IPS DF 4.7 (cell line): ENCODE results near the gene CELF2.

ENCODE experiments used
- DNase-seq: peaks from one replicate; pipeline ENCODE4 v3.0.0-alpha.2; 2013; ENCODE audit warnings: low spot score; ENCODE audit errors: extremely low read depth

Gene CELF2

GRCh38 chr10:11003679-11004078, 14.0 kb upstream of the CELF2 start:
- DNase-seq = no peak

DNA sequence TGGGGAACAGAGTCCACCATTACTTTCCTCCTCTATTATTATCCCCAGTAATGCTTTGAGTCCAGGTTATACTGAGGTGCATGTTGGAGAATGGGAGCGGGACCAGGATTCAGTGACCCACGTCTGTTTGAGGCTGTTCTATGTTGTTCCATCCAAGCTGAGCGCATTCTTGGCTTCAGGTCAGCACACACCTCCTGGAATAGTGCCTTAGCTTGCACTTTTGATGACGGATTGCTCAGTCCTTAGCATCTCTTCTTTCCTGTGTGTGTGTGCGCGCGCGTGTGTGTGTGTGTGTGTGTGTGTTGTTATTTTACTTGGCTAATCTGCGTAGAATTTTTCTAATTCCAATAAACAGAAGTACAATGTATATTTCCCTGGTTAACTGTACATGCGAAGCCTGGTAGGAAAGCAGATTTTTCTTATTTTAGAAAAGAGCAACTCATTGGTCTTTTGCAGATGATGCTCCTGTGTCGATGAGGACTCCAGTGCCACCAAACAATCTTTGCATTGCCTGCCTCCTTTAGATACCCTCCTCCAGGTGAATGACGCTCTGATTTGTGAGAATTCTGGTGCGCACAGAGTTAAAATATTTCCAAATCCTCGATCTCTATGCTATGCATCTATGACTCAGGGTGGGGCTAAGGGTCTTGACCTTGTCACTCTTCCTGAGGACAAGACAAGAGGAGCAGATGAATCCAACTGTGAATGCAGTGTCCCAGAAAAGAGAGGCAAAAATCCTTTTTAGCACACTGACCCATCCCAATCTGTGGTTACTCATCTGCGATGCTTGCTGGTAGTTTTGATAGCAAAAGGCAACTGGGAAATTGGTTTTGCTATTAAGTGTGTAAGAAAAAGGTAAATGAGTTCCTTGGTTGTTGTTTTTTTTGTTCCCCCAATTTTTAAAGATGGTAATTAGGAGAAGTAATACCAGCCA, 13.3 kb upstream of the CELF2 start:
- DNase-seq = no peak

- no peak for DNase-seq
Observed at GRCh38 chr10:11005725-11006427, 11.8 kb upstream of the CELF2 start.

GRCh38 chr10:11006428-11006825, 11.2 kb upstream of the CELF2 start:
- no peak for DNase-seq

- no peak for DNase-seq
Observed at GRCh38 chr10:11007476-11008020, 10.1 kb upstream of the CELF2 start.

- no peak for DNase-seq
Observed at GRCh38 chr10:11009471-11010308, 8.0 kb upstream of the CELF2 start.

DNA sequence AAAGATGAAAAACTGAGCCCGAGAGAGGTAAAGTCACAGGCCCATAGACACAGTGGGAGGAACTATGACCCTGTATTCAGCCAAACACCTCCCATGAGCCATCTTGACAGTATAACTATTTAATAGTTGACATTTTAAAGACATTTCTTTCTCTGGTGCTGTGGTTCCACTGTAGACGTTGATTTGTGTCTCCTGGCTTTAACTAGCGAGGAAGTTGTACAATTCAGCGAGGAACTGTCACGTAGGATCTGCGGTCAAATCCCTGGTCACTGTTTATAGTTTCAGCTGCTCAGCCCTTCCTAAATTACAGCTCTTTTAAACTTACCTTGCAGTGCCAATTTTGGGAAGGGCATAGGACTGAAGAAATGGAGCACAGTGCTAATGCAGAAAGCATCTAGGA, 7.1 kb upstream of the CELF2 start:
- no peak for DNase-seq

- DNase-seq = no peak
Observed at GRCh38 chr10:11011436-11011835, 6.2 kb upstream of the CELF2 start.

- DNase-seq = no peak
Observed at GRCh38 chr10:11011984-11012383, 5.7 kb upstream of the CELF2 start.

- no peak for DNase-seq
Observed at GRCh38 chr10:11012421-11013295, 5.0 kb upstream of the CELF2 start.

- DNase-seq = no peak
Observed at GRCh38 chr10:11013836-11014235, 3.8 kb upstream of the CELF2 start.

- no peak for DNase-seq
Observed at GRCh38 chr10:11014671-11015445, 2.8 kb upstream of the CELF2 start.

DNA sequence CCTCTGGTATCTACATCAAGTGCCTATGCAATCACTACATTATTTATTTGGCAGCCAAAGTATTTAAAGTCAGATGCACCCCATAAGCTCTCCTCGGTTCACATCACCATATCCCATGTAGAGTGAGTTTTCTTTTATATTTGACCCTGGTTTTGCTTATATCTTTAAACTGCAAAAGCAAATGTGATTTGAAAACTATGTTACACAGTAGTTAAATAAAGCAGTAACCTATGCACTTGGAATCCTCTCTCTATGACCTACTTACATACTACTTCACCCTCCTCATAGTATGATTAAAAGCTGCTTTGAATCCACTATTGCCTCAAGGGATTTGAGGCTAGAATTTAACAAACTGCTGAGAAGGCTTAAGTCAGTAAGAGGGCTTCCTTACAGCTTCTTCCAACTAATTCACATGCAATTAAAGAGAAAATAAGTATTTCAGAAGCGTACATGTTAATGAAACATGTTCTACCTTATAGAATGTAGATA, 2.2 kb upstream of the CELF2 start:
- no peak for DNase-seq

DNA sequence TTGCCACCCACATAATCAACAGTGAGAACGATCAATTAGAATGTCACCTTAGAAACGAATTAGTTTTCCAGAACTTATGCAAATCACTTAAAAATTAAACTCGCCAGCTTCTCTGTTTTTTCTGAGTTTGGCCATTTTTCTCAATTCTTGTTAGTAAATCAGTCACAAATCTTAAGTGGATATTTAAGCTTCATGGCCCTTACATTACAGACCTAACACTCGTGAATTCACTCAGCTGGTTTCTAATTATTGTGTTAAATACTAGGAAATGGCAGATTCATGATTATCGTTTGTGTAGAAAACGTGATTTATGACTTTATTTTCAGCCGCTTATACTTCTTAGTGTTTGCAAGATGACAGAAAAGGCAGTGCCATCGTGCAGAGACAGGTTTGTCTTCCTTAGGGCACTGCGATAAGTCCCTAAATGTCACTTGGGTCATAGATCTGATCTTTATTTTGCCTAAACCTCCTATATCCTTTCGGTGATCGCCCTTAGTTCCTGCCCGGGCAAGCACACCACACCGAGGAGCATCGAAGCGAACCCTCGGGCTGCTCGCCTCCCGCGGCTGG, 587 bp upstream of the CELF2 start:
- DNase-seq = no peak

DNA sequence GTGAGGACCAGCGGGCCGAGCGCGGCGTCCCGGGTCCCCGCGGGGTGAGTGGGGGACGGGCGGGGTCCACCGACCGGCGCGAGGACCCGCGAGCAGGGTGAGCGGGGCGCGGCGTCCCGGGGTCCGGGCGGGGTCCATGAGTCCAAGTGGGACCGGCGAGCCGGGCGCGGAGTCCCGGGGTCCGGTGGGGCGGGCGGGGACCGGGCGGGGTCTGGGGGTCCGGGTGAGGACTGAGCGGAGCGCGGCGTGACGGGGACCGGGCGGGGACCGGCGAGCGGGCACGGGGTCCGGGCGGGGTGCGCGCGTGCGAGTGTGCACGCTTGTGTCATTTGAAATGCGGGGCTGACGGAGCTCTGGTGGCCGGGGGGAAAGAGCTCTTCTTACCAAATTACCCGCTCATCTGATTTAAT, 765 bp downstream of the CELF2 start:
- DNase-seq = no peak

- no peak for DNase-seq
Observed at GRCh38 chr10:11018855-11019631, 1.4 kb downstream of the CELF2 start.

DNA sequence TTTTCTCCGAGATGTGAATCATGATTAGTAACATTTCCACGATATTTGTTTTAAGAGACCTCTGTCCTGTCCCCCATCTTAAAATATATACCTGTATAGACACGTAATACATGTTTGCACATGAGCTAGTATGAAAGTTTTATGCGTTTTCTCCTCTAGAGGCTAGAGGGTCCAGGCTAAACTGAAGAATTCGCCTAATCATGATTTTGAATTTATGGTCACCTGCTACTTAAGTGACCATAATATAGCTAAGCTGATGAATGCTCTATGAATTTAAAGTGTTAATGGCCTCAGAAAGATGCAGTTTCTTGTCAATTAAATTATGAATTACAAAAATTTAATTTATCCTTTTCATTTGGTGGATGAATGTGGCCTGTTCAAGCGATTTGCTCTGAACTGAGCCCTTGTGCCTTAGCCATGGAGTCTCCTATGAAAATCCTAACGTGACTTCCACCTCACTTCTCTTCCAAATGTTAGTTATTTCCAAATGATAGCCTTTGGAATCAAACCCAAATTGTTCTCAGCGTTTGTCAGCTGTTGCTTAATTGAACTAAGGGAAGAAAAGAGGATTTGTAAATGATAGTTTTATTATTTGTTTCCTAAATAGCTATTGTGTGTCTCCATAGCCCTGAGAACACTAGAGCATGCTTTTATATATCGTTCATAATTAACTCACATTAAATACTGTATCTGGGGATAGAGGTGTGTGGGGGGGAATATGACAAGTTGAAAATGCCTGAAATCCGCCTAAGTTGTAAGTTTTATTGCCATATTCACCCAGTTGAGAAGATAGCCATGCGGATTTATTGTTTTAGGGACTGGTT, 2.3 kb downstream of the CELF2 start:
- no peak for DNase-seq

DNA sequence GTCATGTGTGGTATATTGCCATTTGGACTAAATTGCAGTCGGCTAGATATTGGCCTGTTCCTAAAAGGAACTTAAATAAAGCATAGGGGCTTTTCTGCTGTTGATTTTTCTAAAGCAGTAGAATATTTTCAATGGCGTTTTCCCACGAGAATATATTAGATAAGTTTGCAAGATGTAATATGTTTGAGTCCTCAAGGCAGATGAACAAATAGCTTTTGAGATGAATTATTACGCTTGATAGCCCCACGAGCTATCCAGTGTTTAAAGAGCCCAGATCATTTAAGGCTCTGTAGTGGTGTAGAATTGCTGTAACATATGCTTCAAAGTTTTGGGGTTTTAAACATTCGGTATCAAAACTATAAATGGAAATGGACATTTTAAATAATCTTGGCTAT, 2.9 kb downstream of the CELF2 start:
- DNase-seq = no peak
